Loucy (cell line): ENCODE data around the gene SAMD15.

Experiments used
- H2AFZ ChIP-seq: fragments of 200-600 bp; sonication (generic); 2 replicates; pipeline ENCODE4 v1.6.0; 2016; ENCODE audit warnings: antibody characterized with exemption, mild to moderate bottlenecking, low read length, moderate library complexity
- H3F3A ChIP-seq: fragments of 200-600 bp; 2 replicates; pipeline ENCODE4 v1.6.0; 2016; ENCODE audit warnings: antibody characterized with exemption, low read depth, mild to moderate bottlenecking
- H3K27me3 ChIP-seq: fragments of 200-600 bp; sonication (generic); 2 replicates; pipeline ENCODE4 v1.6.1; 2014; ENCODE audit warnings: low read length, mild to moderate bottlenecking; ENCODE audit not compliant: insufficient read depth, poor library complexity, severe bottlenecking
- H3K36me3 ChIP-seq: fragments of 200-600 bp; sonication (generic); 2 replicates; pipeline ENCODE4 v1.6.1; 2016; ENCODE audit warnings: low read length; ENCODE audit not compliant: insufficient read depth
- H3K4me1 ChIP-seq: fragments of 200-600 bp; sonication (generic); 2 replicates; pipeline ENCODE4 v1.5.1; 2014; ENCODE audit warnings: low read length, mild to moderate bottlenecking; ENCODE audit not compliant: insufficient read depth, poor library complexity, severe bottlenecking
- H3K4me2 ChIP-seq: fragments of 200-600 bp; sonication (generic); 2 replicates; pipeline ENCODE4 v1.6.0; 2014; ENCODE audit warnings: antibody characterized with exemption, low read length, low read depth, mild to moderate bottlenecking; ENCODE audit not compliant: poor library complexity, severe bottlenecking
- H3K4me3 ChIP-seq: fragments of 200-600 bp; sonication (generic); 2 replicates; pipeline ENCODE4 v1.5.1; 2014; ENCODE audit warnings: low read length, mild to moderate bottlenecking, mixed read lengths; ENCODE audit not compliant: poor library complexity, severe bottlenecking
- H3K79me2 ChIP-seq: fragments of 200-600 bp; sonication (generic); 2 replicates; pipeline ENCODE4 v1.6.1; 2014; ENCODE audit warnings: low read length; ENCODE audit not compliant: insufficient read depth
- H3K9ac ChIP-seq: fragments of 200-600 bp; sonication (generic); 2 replicates; pipeline ENCODE4 v1.6.0; 2014; ENCODE audit warnings: mild to moderate bottlenecking, low read depth, low read length, moderate library complexity; ENCODE audit not compliant: poor library complexity, severe bottlenecking
- H3K9me2 ChIP-seq: fragments of 200-600 bp; sonication (generic); replicated peaks from 2 replicates; pipeline ENCODE4 v1.6.1; 2016; ENCODE audit warnings: low read depth, low read length, mixed read lengths
- H3K9me3 ChIP-seq: fragments of 200-600 bp; sonication (generic); 2 replicates; pipeline ENCODE4 v1.6.1; 2014; ENCODE audit warnings: mild to moderate bottlenecking, antibody characterized with exemption, low read length, low read depth; ENCODE audit not compliant: insufficient read depth
- H4K20me1 ChIP-seq: fragments of 200-600 bp; sonication (generic); 2 replicates; pipeline ENCODE4 v1.6.0; 2014; ENCODE audit warnings: antibody characterized with exemption, low read length, mild to moderate bottlenecking; ENCODE audit not compliant: insufficient read depth, poor library complexity, severe bottlenecking
- CTCF ChIP-seq: fragments of 200-600 bp; sonication (generic); conservative IDR thresholded peaks from 2 replicates; pipeline ENCODE4 v1.5.1; 2014; ENCODE audit warnings: mild to moderate bottlenecking, antibody characterized with exemption, low read length
- EZH2phosphoT487 ChIP-seq: fragments of 200-600 bp; IDR thresholded peaks from 2 replicates; pipeline ENCODE4 v1.6.1; 2018; ENCODE audit warnings: antibody characterized with exemption, mild to moderate bottlenecking, moderate library complexity, borderline replicate concordance

Gene SAMD15

GRCh38 chr14:77403768-77404167, 26.6 kb downstream of the SAMD15 start:
- Histone ChIP-seq H3K4me1 (peaks cover 23% of the 10 kb centered on the region), H3K79me2 (no peaks in the 10 kb centered on the region), H3K4me3 (no peak overlapping the region), H3K4me2 (no peak overlapping the region), H3K9ac (no peak overlapping the region), H2AFZ (no peak overlapping the region), H3K27me3 (no peaks in the 10 kb centered on the region), H3K9me2 (no peaks in the 10 kb centered on the region), H4K20me1 (no peaks in the 10 kb centered on the region), H3K9me3 (no peaks in the 10 kb centered on the region), H3F3A (no peaks in the 10 kb centered on the region), H3K36me3 (no peaks in the 10 kb centered on the region)
- TF ChIP-seq CTCF: no peak
- no peak for TF ChIP-seq EZH2phosphoT487

- no peaks in the 10 kb centered on the region for H3K27me3 ChIP-seq
- no peaks in the 10 kb centered on the region for H4K20me1 ChIP-seq
- H2AFZ ChIP-seq: no peak overlapping the region
- H3F3A ChIP-seq: no peaks in the 10 kb centered on the region
- no peak overlapping the region for H3K9ac ChIP-seq
- H3K36me3 ChIP-seq: no peaks in the 10 kb centered on the region
- H3K4me2 ChIP-seq: peak overlapping the region; percentile 66
- H3K9me3 ChIP-seq: no peaks in the 10 kb centered on the region
- H3K9me2 ChIP-seq: no peaks in the 10 kb centered on the region
- peaks cover 23% of the 10 kb centered on the region for H3K4me1 ChIP-seq
- no peak for TF ChIP-seq CTCF
- TF ChIP-seq EZH2phosphoT487: no peak
- H3K79me2 ChIP-seq: no peaks in the 10 kb centered on the region
- no peak overlapping the region for H3K4me3 ChIP-seq
Measured at GRCh38 chr14:77406086-77406485, 28.9 kb downstream of the SAMD15 start.

- H3K27me3 ChIP-seq: no peaks in the 10 kb centered on the region
- H3K79me2 ChIP-seq: no peaks in the 10 kb centered on the region
- H3K9me2 ChIP-seq: no peaks in the 10 kb centered on the region
- peak overlapping the region; percentile 14 for H3K9ac ChIP-seq
- H3K9me3 ChIP-seq: no peaks in the 10 kb centered on the region
- peaks cover 23% of the 10 kb centered on the region for H3K4me1 ChIP-seq
- H3K4me2 ChIP-seq: peak overlapping the region; percentile 66
- H3F3A ChIP-seq: no peaks in the 10 kb centered on the region
- H3K4me3 ChIP-seq: peak overlapping the region; percentile 43
- TF ChIP-seq EZH2phosphoT487 (no peak), CTCF (no peak)
- H4K20me1 ChIP-seq: no peaks in the 10 kb centered on the region
- H2AFZ ChIP-seq: 0 out of 2 replicates have a peak overlapping the region, but pooled peaks have one; percentile 25
- no peaks in the 10 kb centered on the region for H3K36me3 ChIP-seq
Measured at GRCh38 chr14:77406718-77407117, 29.5 kb downstream of the SAMD15 start.
